NCI-H146 treated with DMSO at 0.1 percent for 48 hours (cell line): Measurements from ENCODE around the gene NT5C2.
A peak's percentile ranks its signal among the peaks of the same experiment; 100 is the strongest.
"Not testable (repeated sequence)": the region's sequence is repeated elsewhere in the genome, so short reads cannot be mapped to it uniquely, and the experiment has no call there.

ENCODE experiments used
- DNase-seq: peaks from one replicate; lab custom pipeline; 2025; ENCODE audit not compliant: unreplicated experiment; lab: John Stamatoyannopoulos, UW

NT5C2 gene

DNA sequence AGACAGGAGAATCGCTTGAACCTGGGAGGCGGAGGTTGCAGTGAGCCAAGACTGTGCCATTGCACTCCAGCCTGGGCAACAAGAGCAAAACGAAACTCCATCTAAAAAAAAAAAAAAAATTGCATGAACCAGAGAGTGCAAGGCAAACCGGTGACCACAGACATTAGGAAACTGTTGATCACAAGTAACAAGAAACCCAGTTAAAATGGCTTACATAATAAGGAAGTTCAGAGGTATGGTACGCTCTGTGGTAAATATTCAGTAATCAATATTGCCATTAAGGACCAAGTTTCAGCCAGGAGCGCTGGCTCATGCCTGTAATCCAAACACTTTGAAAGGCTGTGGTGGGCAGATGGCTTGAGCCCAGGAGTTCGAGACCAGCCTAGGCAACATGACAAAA is 9.2 kb upstream of the NT5C2 start:
- DNase-seq, result no peak

DNA sequence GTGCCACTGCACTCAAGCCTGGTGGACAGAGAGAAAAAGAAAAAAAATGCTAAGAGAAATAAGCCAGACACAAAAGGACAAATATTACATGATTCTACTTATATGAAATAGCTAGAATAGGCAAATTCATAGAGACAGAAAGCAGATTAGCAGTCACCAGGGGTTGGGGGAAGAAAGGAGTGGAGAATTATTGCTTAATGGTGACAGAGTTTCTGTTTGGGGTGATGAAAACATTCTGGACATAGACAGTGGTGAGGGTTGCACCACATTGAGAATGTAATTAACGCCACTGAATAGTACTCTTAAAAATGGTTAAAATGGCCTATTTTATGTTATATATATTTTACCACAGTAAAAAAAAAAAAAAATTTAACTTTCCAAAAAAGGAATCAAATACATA is 6.4 kb upstream of the NT5C2 start:
- no peak for DNase-seq

- no peak for DNase-seq
Measured at GRCh38 chr10:103198648-103199047, 5.6 kb upstream of the NT5C2 start.

DNA sequence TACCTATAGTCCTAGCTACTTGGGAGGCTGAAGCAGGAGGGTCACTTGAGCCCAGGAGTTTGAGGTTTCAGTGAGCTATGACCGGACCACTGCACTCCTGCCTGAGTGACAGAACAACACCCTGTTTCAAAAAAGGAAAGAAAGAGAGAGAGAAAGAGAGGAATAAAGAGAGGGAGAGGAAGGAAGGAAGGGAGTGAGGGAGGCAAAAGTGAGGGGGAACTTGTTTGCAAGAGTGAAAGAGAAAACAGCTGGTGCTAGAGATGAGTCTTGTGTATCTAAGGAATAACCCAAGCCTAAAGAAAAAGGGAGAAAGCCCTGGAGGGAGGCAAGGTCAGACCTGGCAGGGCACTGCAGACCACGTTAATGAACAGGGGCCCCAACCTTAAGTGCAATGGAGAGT is 4.8 kb upstream of the NT5C2 start:
- DNase-seq, result no peak

DNA sequence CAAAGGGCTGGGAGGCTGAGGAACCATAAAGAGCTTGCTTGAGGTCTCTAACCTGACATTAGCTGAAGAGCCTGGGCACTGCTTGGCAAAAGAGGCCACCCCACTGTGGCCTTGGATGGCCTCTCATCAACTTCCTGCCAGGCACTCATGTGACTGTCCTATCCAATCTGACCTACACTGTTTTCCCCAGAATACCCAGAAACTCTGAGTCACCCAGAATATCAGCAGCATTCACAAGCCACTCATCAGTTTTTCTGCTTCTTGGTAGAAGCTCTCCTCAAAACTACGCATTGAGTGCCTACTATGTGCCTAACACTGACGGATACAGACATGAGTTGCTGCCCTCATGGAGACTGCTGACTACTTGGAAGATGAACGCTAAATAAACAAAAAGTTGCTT is 4.1 kb upstream of the NT5C2 start:
- no peak for DNase-seq

DNA sequence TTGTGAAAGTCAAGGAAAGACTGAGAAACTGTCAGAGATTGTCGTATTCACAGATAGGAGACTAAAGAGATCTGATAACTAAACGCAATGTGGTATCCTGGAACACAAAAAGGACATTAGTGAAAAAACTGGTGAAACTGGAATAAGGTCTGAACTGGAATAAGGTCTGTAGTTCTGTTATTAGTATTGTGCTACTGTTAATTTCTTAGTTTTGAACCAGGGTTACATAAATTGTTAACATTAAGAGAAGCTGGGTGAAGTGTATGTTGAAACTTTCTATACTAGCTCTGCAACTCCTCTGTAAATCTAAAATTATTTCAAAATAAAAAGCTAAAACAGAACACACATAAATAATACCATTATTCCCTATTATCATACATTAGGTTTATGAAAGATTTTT is 3.4 kb upstream of the NT5C2 start:
- DNase-seq, result no peak

DNA sequence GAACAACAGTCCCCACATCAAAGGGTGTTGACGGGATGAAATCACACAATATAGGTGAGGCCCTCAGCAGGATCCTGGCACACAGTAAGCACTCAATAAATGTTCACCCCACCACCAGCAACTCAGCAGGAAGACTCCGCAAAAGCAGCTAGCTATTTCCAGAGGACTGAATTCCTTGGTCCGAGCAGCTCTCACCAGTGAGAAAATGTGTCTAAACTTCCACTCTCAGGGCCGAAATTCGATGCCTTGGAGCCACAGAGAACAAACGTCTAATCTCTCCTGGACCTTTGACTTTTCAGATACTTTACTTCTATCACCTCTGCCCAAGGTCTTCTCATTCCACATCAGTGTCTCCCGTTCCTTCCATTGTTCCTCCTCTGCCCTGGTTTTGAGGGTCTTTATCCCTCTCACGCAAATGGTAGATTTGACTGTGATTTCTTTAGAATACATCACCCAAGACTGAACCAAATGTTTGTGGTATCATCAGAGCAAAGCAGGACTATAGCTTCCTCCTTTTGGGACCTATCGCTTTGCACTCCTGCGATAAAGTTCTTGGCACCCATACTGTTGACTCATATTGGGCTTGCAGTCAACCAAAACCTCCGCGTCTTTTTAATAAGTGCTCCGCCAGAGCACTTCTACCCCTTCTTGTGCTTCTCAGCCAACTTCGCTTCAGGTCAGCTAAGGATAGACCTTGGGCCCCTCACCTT is 903 bp upstream of the NT5C2 start:
- DNase-seq, result no peak

- peak; percentile 49 for DNase-seq
Measured at GRCh38 chr10:103192451-103193106, 493 bp downstream of the NT5C2 start.

DNA sequence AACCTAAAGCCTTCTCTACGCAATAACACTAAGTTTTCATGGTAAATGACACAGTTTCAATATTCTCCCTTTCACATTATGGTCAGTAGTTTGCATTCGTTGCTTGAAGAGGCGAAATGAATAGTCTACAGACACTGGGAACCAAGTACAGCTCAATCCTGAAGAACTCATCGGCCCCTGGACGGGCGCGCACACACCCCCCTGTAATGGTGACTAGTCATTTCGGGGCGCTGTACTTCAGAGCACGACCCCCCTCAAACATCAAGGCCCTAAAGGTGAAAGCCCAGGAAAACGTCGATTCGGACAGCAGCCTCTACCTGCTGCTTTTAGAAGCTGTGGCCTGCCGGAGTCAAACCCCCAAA is 1.0 kb downstream of the NT5C2 start:
- DNase-seq, result no peak

DNA sequence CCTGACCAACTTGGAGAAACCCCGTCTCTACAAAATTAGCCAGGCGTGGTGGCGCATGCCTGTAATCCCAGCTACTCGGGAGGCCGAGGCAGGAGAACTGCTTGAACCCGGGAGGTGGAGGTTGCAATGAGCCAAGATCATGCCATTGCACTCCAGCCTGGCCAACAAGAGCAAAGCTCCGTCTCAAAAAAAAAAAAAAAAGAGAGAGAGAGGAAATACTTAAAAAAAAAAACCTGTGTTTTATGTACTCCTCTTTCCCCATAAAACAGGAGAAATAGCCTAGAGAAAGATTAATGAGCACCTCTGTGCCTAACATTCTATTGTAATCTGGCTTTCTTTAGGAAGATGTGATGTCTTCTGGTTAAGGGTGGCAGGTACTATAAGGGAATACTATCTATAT is 1.9 kb downstream of the NT5C2 start:
- not testable (repeated sequence) for DNase-seq

DNA sequence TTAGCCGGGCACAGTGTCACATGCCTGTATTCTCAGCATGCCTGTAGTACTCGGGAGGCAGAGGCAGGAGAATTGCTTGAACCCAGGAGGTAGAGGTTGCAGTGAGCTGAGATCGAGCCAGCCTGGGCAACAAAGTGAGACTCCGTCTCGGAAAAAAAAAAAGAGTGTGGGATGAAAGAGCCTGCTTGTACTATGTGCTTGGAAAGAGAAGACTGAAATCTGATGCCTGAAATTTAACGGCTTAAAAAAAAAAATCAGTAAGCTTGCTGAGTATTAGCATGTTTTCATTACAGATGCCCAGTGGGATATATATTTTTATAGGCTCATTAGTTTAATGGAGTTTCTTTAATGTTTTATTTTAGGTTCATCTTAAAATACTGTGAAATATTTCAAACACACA is 4.2 kb downstream of the NT5C2 start:
- DNase-seq, result no peak

DNA sequence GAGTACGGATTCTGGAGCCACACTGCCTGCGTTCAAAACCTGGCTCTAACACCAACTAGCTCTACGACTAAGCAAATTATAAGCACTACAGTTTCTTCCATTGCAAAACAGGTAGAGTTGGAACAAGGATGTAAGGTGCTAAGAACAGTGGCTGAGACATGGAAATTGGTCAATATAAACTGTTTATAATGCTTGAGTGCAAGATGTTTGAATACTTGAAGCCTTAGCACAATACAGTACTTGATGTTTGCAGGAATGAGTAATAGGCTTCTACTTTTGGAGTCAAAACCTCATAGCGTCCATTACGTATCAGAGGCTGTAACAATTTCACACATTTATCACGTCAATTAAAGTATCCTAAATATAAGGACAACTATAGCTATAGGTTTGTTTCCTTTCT is 6.9 kb downstream of the NT5C2 start:
- no peak for DNase-seq

DNA sequence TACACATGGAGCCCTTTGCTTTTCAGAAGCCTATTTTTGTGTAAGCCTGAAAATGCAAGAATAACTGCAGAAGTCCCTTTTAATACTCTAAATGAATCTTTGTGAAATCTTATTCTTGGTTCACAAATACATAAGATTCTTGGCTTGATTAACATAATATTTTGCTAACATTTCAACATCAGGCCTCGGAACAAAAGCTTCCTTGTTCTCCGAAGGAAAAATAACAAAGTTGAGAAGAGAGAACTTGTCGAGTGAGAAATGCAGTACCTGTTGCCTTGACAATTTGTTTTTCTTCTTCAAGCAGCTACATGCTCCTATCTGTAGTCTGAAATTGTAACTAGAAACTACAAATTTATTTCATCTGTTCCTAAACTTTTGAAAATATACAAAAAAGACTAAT is 8.5 kb downstream of the NT5C2 start:
- no peak for DNase-seq

DNA sequence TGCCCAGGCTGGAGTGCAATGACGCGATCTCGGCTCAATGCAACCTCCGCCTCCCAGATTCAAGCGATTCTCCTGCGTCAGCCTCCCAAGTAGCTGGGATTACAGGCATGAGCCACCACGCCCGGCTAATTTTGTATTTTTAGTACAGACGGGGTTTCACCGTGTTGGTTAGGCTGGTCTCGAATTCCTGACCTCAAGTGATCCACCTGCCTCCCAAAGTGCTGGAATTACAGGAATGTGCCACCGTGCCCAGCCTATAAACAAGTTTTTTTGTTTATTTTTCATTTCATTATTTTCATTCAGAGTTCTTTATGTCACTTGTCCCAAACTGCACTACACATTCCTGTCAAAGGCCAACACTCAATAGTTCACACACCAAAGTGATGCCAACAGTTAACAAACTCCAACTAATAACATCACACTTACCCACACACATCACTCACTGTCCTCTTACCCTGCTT is 9.1 kb downstream of the NT5C2 start:
- not testable (repeated sequence) for DNase-seq

DNA sequence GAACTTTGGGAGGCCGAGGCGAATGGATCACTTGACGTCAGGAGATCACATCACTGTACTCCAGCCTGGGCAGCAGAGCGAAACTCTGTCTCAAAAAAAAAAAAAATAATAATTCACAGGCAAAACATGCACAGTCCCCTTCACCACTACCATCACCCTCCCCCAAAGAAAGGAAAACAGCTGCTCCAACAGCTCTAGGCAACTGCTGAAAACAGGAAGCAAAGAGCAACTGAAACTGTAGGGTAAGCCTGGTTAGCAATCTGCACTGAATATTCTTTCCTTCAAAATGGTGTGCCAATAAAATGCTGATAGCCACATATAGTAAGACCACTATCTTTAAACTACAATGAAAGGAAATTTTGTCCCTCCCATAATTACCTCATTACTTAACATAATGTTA is 11.8 kb downstream of the NT5C2 start:
- no peak for DNase-seq

DNA sequence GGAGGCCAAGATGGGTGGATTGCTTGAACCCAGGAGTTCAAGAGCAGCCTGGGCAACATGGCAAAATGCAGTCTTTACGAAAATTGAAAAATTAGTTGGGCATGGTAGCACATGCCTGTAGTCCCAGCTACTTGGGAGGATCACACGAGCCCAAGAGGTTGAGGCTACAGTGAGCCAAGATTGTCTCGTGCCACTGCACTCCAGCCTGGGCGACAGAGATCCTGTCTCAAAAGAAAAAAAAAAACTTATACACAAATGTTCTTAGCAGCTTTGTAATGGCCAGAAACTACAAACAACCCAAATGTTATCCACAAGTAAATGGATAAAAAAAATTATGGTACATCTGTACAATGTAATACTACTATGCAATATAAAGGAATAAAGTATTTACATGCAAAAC is 12.6 kb downstream of the NT5C2 start:
- DNase-seq, result no peak

GRCh38 chr10:103177123-103177522 is 15.9 kb downstream of the NT5C2 start:
- no peak for DNase-seq

DNA sequence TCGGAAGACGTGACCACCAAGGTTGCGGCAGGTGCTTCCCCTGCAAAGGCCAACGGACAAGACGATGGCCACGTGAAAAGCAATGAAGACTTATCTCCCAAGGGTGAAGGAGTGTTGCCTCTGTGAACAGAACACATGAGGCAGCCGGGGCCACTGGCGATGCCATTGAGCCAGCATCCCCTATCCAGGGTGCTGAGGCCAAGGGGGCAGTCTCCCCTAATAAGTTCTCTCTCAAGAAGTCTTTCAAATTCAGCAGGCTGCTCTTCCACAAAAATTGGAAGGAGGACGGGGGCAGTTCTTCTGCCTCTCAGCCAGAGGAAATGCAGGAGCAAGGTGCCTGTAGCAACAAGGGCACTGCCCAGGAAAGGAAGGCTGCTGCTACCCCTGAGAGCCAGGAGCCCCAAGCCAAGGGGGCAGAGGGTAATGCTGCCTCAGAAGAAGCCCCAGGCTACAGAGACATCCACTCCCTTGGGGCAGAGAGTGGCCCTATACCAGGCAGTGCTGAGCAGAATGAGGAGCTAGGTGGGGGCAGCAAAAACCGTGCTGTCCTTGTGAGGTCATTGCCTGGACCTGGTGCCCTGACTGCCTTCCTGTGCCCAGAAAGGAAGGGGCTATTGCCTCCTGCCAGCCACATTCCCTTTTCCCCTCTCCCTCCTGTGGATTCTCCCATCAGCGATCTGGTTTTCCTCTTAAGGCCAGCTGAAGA is 17.3 kb downstream of the NT5C2 start:
- no peak for DNase-seq

DNA sequence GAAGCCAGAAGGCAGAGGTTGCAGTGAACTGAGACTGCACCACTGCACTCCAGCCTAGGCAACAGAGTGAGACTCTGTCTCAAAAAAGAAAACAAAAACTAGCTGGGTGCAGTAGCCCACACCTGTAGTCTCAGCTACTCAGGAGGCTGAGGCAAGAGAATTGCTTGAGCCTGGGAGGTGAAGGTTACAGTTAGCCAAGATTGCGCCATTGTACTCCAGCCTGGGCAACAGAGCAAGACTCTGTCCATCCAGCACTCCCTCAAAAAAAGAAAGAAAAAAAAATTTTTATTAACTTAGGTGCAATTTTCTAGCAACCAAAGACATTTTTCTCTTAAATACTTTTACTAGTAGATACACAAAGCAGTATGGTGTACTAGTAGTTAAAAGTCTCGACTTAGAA is 18.7 kb downstream of the NT5C2 start:
- DNase-seq, result not testable (repeated sequence)

DNA sequence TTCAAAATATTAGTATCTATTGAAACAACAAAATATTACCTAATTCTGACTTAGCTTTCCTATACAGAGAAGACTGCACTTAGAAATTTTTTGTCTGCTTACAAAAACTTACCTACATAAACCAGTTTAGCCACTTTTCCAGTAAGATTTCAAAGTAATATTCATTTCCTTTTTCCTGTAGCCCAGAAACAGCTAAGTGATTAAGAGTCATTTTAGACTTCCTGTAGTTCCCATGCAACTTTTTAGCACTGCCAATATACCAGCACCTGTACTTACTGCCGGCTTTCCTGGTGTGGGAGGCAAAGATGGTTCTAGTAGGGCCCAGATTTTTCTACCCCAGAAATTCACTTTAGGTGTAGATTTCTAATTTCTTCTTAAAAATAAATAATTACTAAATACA is 21.8 kb downstream of the NT5C2 start:
- no peak for DNase-seq

GRCh38 chr10:103168438-103168837 is 24.6 kb downstream of the NT5C2 start:
- no peak for DNase-seq

GRCh38 chr10:103167554-103167953 is 25.5 kb downstream of the NT5C2 start:
- not testable (repeated sequence) for DNase-seq
